SK-N-SH (cell line): ENCODE data around the gene TACO1. TPM values are rescaled to one million over a fixed set of nuclear protein-coding genes. Genes with fewer than 3 reads are reported as not detected.

Source experiments
- CTCF ChIA-PET: fragments of 300-600, 350-600 bp; formaldehyde crosslinking; extraction: SDS; loops from one replicate; lab custom pipeline; 2021; lab: Yijun Ruan, JAX
- POLR2A ChIA-PET: fragments of 350-600 bp; sonication (Branson Sonifier 250); formaldehyde crosslinking; extraction: SDS; loops from one replicate; lab custom pipeline; 2020; ENCODE audit warnings: antibody characterized with exemption, inconsistent platforms; lab: Yijun Ruan, JAX
- DNase-seq: peaks from one replicate; pipeline ENCODE4 v3.0.0; 2012
- H2AFZ ChIP-seq: fragments of 200-600 bp; sonication (generic); 2 replicates; pipeline ENCODE4 v1.8.1; 2016; ENCODE audit warnings: antibody characterized with exemption, mild to moderate bottlenecking, low read depth
- H3F3A ChIP-seq: fragments of 200-600 bp; sonication (generic); replicated peaks from 2 replicates; pipeline ENCODE3; 2016; ENCODE audit warnings: antibody characterized with exemption, mild to moderate bottlenecking; ENCODE audit not compliant: insufficient read depth
- H3K27ac ChIP-seq, 2 experiments: fragments of 200-500 bp in 1 of 2; fragments of 200-600 bp in 1 of 2; sonication (Bioruptor generic) in 1 of 2; sonication (generic), shearing (Covaris generic) in 1 of 2; 2 replicates each; pipeline versions ENCODE4 v1.5.1 to v1.6.1; 2014 to 2016; ENCODE audit warnings: low read depth in 2 of 2, inconsistent platforms in 1 of 2, low read length in 1 of 2, mild to moderate bottlenecking in 1 of 2, mixed read lengths in 1 of 2
- H3K27me3 ChIP-seq: fragments of 200-600 bp; sonication (generic), shearing (Covaris generic); 2 replicates; pipeline ENCODE4 v1.6.1; 2016; ENCODE audit warnings: mixed run types; ENCODE audit not compliant: insufficient read depth
- H3K36me3 ChIP-seq, 2 experiments: fragments of 200-500 bp in 1 of 2; fragments of 200-600 bp in 1 of 2; sonication (Bioruptor generic) in 1 of 2; sonication (generic) in 1 of 2; replicated peaks in 1 of 2; 2 replicates each; pipeline versions ENCODE3 to v1.5.1; 2014 to 2016; ENCODE audit warnings: low read length in 1 of 2, mild to moderate bottlenecking in 1 of 2; ENCODE audit not compliant: insufficient read depth in 2 of 2, control insufficient read depth in 1 of 2
- H3K4me1 ChIP-seq, 2 experiments: fragments of 200-500 bp in 1 of 2; fragments of 200-600 bp in 1 of 2; sonication (Bioruptor generic) in 1 of 2; sonication (generic), shearing (Covaris generic) in 1 of 2; 2 replicates each; pipeline versions ENCODE4 v1.5.1 to v1.6.1; 2014 to 2016; ENCODE audit warnings: low read depth in 1 of 2, low read length in 1 of 2, mixed run types in 1 of 2; ENCODE audit not compliant: insufficient read depth in 2 of 2, control insufficient read depth in 1 of 2
- H3K4me2 ChIP-seq: fragments of 200-600 bp; sonication (generic), shearing (Covaris generic); 2 replicates; pipeline ENCODE4 v1.6.1; 2017; ENCODE audit warnings: mixed run types
- H3K4me3 ChIP-seq, 2 experiments: fragments of 200-500 bp in 1 of 2; fragments of 200-600 bp in 1 of 2; sonication (Bioruptor generic) in 1 of 2; sonication (generic), shearing (Covaris generic) in 1 of 2; 2 replicates each; pipeline versions ENCODE4 v1.5.1 to v1.8.1; 2014 to 2016; ENCODE audit warnings: low read depth in 2 of 2, inconsistent platforms in 1 of 2, low read length in 1 of 2, mild to moderate bottlenecking in 1 of 2, mixed read lengths in 1 of 2, moderate library complexity in 1 of 2
- H3K79me2 ChIP-seq: fragments of 200-600 bp; sonication (generic); 2 replicates; pipeline ENCODE4 v1.8.1; 2017; ENCODE audit warnings: mild to moderate bottlenecking; ENCODE audit not compliant: insufficient read depth
- H3K9ac ChIP-seq: fragments of 200-600 bp; sonication (generic); 2 replicates; pipeline ENCODE4 v1.6.1; 2017; ENCODE audit warnings: mixed run types
- H3K9me2 ChIP-seq: fragments of 200-600 bp; sonication (generic); 2 replicates; pipeline ENCODE4 v1.6.1; 2017; ENCODE audit warnings: mixed run types
- H3K9me3 ChIP-seq: fragments of 200-600 bp; sonication (generic); 2 replicates; pipeline ENCODE4 v1.6.1; 2017; ENCODE audit warnings: mixed run types, mild to moderate bottlenecking, moderate library complexity
- H4K20me1 ChIP-seq: fragments of 200-600 bp; sonication (generic); 2 replicates; pipeline ENCODE4 v1.6.1; 2017; ENCODE audit warnings: mild to moderate bottlenecking, mixed run types; ENCODE audit not compliant: insufficient read depth
- CHD2 ChIP-seq: fragments of 150-350 bp; IDR thresholded peaks from 2 replicates; pipeline ENCODE4 v1.6.1; 2018; ENCODE audit warnings: low read length; ENCODE audit not compliant: partially characterized antibody
- CTCF ChIP-seq: fragments of 200-600 bp; sonication (generic); IDR thresholded peaks from 2 replicates; pipeline ENCODE4 v1.6.1; 2017; ENCODE audit warnings: antibody characterized with exemption, mild to moderate bottlenecking, moderate library complexity
- ELF1 ChIP-seq: IDR thresholded peaks from 2 replicates; pipeline ENCODE4 v1.4.0; 2012
- EP300 ChIP-seq, 2 experiments: IDR thresholded peaks; 2 replicates each; pipeline versions ENCODE4 v1.4.0 to v1.6.1; 2012; ENCODE audit warnings: borderline replicate concordance in 1 of 2, low read depth in 1 of 2, low read length in 1 of 2
- FOXJ3 ChIP-seq: sonication (generic); formaldehyde crosslinking; IDR thresholded peaks from 2 replicates; pipeline ENCODE4 v1.5.1; 2020; ENCODE audit warnings: mild to moderate bottlenecking, missing genetic modification reagents
- FOXM1 ChIP-seq: IDR thresholded peaks from 2 replicates; pipeline ENCODE4 v1.4.0; 2012; ENCODE audit warnings: low read depth, mild to moderate bottlenecking
- GATA2 ChIP-seq: sonication (generic); formaldehyde crosslinking; IDR thresholded peaks from 2 replicates; pipeline ENCODE4 v1.5.0; 2020; ENCODE audit warnings: mild to moderate bottlenecking, missing genetic modification reagents
- JUND ChIP-seq: IDR thresholded peaks from 2 replicates; pipeline ENCODE4 v1.4.0; 2012
- MAX ChIP-seq: IDR thresholded peaks from 2 replicates; pipeline ENCODE4 v1.4.0; 2012; ENCODE audit warnings: low read depth
- MEF2A ChIP-seq: IDR thresholded peaks from 2 replicates; pipeline ENCODE4 v1.4.0; 2012; ENCODE audit warnings: low read depth, borderline replicate concordance
- NRF1 ChIP-seq: IDR thresholded peaks from 2 replicates; pipeline ENCODE4 v1.6.1; 2012; ENCODE audit warnings: low read depth, mild to moderate bottlenecking, low read length
- PBX3 ChIP-seq: IDR thresholded peaks from 2 replicates; pipeline ENCODE4; 2012
- REST ChIP-seq: IDR thresholded peaks from 2 replicates; pipeline ENCODE4 v1.6.1; 2012; ENCODE audit warnings: mild to moderate bottlenecking, low read depth, low read length, moderate library complexity
- RFX5 ChIP-seq: IDR thresholded peaks from 2 replicates; pipeline ENCODE4 v1.6.1; 2012; ENCODE audit warnings: mild to moderate bottlenecking, improper control_type of control experiment, low read length
- RXRA ChIP-seq: IDR thresholded peaks from 2 replicates; pipeline ENCODE4 v1.4.0; 2012; ENCODE audit warnings: low read depth, mild to moderate bottlenecking, borderline replicate concordance
- TAF1 ChIP-seq: IDR thresholded peaks from 2 replicates; pipeline ENCODE4 v1.6.1; 2012; ENCODE audit warnings: low read depth, mild to moderate bottlenecking, low read length, moderate library complexity, borderline replicate concordance
- TCF12 ChIP-seq: IDR thresholded peaks from 2 replicates; pipeline ENCODE4 v1.4.0; 2012
- USF1 ChIP-seq: IDR thresholded peaks from 2 replicates; pipeline ENCODE4 v1.4.0; 2012; ENCODE audit warnings: low read depth, borderline replicate concordance
- YY1 ChIP-seq: IDR thresholded peaks from 2 replicates; pipeline ENCODE4 v1.4.0; 2012; ENCODE audit warnings: low read depth, mild to moderate bottlenecking
- WGBS: methylation state at CpG from one replicate; pipeline ENCODE4 v1.1.6; 2017; ENCODE audit warnings: low lambda C conversion rate; 5-methylcytosine and 5-hydroxymethylcytosine counted together
- polyA plus RNA-seq, 3 experiments: library from polyadenylated mRNA; depleted of rRNA; stranded (reverse); fragments of >200 nt; gene quantifications; 2 replicates each; pipeline ENCODE4 v1.2.3, GENCODE V29; 2012

Gene TACO1
- polyA plus RNA-seq, 1 of the 3 experiments (the other 2 are of a cell fraction) = 37.9 TPM

GRCh38 chr17:63649813-63650212, 49.1 kb downstream of the TACO1 start:
- CTCF ChIA-PET = no interaction called here
- H3K9ac ChIP-seq = no peak overlapping the region
- peaks cover 9 to 20% of the 10 kb centered on the region in 2 experiments for H3K36me3 ChIP-seq
- DNase-seq = no peak
- WGBS = 93% methylated on average over 1 of the region's 1 CpG
- peaks cover 5% of the 10 kb centered on the region for H3F3A ChIP-seq
- POLR2A ChIA-PET = no interaction called here
- no peaks in the 10 kb centered on the region for H3K9me2 ChIP-seq
- TF ChIP-seq CTCF (no peak), ELF1 (no peak), PBX3 (no peak), RXRA (no peak), EP300 (IDR thresholded peaks at IDR 0.05; ENCODE audit: borderline replicate concordance in 1 of 2, low read depth in 1 of 2, low read length in 1 of 2) (no peak)
- no peaks in the 10 kb centered on the region for H3K4me1 ChIP-seq
- H3K4me3 ChIP-seq = no peak overlapping the region
- H3K4me2 ChIP-seq = no peak overlapping the region
- no peaks in the 10 kb centered on the region for H4K20me1 ChIP-seq
- no peaks in the 10 kb centered on the region for H3K79me2 ChIP-seq
- H3K9me3 ChIP-seq = no peaks in the 10 kb centered on the region
- H3K27ac ChIP-seq = no peak overlapping the region
- no peak overlapping the region for H2AFZ ChIP-seq
- no peaks in the 10 kb centered on the region for H3K27me3 ChIP-seq

GRCh38 chr17:63652106-63652505, 51.4 kb downstream of the TACO1 start:
- Histone ChIP-seq H3K27ac (no peak overlapping the region), H4K20me1 (no peaks in the 10 kb centered on the region), H3K4me1 (no peaks in the 10 kb centered on the region), H3K9me3 (no peaks in the 10 kb centered on the region), H2AFZ (no peak overlapping the region), H3K27me3 (no peaks in the 10 kb centered on the region), H3K9me2 (no peaks in the 10 kb centered on the region), H3K4me3 (no peak overlapping the region), H3K4me2 (no peak overlapping the region), H3K79me2 (no peaks in the 10 kb centered on the region), H3F3A (peaks cover 5% of the 10 kb centered on the region), H3K36me3 (peaks cover 9 to 25% of the 10 kb centered on the region in 2 experiments), H3K9ac (no peak overlapping the region)
- CTCF ChIA-PET = interaction anchor here (1.0 to 1.4 kb wide), 2 partner anchors 23 to 246 kb away, joined by 3 to 4 read pairs; no protein-coding TSS in a partner anchor
- no peak for DNase-seq
- POLR2A ChIA-PET = interaction anchor here (0.7 kb wide), 1 partner anchor 23 kb away, joined by 3 read pairs; no protein-coding TSS in a partner anchor
- WGBS = 81% methylated on average over 3 of the region's 3 CpGs
- TF ChIP-seq REST (no peak), CHD2 (no peak), MAX (no peak), EP300 (IDR thresholded peaks at IDR 0.05; ENCODE audit: borderline replicate concordance in 1 of 2, low read depth in 1 of 2, low read length in 1 of 2) (no peak), TCF12 (no peak), FOXM1 (no peak), RFX5 (no peak), FOXJ3 (no peak), GATA2 (CRISPR knock-in tag) (no peak), NRF1 (no peak), USF1 (no peak), MEF2A (no peak), YY1 (no peak), JUND (no peak), TAF1 (no peak), RXRA (no peak)
